ENCODE measurements around the gene AP1AR. TPM values are rescaled to one million over a fixed set of nuclear protein-coding genes. Genes with fewer than 3 reads are reported as not detected.

AP1AR gene
- total RNA-seq, 1 donor from 2014 or later: 24.3 TPM

DNA sequence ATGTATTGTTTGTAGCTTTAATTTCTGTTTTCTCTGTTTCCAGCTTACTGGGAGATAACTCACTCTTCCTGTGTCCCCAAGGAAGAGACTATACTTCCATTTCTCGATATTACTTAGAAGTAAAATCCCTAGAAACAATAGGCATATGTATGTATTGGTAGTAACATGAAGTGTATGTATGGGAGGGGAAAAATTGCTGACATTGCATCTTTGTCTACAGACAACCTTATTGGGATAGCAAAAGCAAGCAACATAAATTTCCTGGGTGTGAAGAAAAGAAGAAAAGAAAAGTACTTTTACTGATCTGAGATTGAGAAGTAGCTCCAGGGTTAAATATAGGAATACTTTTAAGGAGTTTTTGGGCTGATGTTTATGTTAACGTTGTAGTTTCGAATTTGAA is 15.4 kb downstream of the AP1AR start:
- Mint-ChIP-seq H3K9me3 (no peaks in the 10 kb centered on the region), H3K27me3 (ENCODE audit: low read depth) (no peaks in the 10 kb centered on the region), H3K36me3 (ENCODE audit: low read depth) (no peaks in the 10 kb centered on the region), H3K4me3 (no peak overlapping the region), H3K4me1 (peaks cover 3% of the 10 kb centered on the region), H3K27ac (ENCODE audit: unreplicated experiment) (no peak overlapping the region)
- TF ChIP-seq, protein P1, sequence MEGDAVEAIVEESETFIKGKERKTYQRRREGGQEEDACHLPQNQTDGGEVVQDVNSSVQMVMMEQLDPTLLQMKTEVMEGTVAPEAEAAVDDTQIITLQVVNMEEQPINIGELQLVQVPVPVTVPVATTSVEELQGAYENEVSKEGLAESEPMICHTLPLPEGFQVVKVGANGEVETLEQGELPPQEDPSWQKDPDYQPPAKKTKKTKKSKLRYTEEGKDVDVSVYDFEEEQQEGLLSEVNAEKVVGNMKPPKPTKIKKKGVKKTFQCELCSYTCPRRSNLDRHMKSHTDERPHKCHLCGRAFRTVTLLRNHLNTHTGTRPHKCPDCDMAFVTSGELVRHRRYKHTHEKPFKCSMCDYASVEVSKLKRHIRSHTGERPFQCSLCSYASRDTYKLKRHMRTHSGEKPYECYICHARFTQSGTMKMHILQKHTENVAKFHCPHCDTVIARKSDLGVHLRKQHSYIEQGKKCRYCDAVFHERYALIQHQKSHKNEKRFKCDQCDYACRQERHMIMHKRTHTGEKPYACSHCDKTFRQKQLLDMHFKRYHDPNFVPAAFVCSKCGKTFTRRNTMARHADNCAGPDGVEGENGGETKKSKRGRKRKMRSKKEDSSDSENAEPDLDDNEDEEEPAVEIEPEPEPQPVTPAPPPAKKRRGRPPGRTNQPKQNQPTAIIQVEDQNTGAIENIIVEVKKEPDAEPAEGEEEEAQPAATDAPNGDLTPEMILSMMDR (conservative IDR thresholded peaks at IDR 0.05): no peak
- no peak for DNase-seq (ENCODE audit: low read depth, low spot score)

DNA sequence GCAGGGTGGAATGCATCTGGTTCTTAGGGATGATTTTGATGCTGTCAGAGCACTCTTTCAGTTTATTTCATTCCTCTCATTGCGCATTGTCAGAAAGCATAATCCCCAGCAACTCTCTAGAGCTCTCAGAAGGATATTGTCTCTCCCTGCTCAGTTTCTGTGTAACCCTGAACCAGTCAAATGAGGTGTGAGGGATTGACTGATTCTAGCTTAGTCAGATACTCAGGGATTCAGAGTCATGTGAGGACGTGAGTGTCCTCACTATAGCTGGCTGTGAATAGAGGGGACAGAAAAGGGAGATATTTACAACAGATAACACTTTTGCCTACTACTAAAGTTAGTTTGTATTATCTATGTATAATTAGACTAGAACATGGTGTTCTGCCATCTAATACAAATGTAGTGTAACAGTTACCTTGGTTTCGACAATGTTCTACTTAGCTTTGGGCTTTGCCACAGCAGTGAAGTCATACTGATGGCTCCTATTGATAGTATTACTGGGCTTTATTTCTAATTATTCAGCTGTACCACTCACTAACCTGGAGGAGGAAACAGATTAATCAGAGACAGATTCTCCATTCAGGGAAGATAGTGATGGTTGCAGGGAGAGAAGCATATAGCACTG is 19.5 kb downstream of the AP1AR start:
- Mint-ChIP-seq H3K27me3 (ENCODE audit: low read depth) (no peaks in the 10 kb centered on the region), H3K27ac (ENCODE audit: unreplicated experiment) (no peak overlapping the region), H3K4me3 (no peak overlapping the region), H3K9me3 (no peaks in the 10 kb centered on the region), H3K4me1 (peaks cover 8% of the 10 kb centered on the region), H3K36me3 (ENCODE audit: low read depth) (no peaks in the 10 kb centered on the region)
- TF ChIP-seq, protein P1 (conservative IDR thresholded peaks at IDR 0.05): no peak
- no peak for DNase-seq (ENCODE audit: low read depth, low spot score)

DNA sequence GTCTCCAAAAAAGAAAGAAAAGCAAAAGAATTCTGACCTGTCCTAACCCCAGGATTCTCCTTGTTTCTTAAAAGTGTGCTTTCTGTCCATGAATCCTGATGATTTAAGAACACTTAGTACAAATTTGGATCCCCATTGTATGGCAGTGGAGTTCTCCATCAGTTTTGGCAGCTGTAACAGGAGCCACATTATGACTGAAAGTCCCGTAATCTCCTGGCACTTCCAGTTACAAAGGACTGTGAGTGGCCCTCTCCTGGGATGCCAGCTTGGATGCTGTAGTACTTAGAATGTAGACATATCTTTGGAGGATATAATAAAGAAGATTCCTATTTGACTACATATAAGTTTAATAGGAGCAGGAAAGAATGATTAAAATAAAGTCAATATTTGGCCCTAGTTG is 20.6 kb downstream of the AP1AR start:
- Mint-ChIP-seq H3K27ac (ENCODE audit: unreplicated experiment) (no peak overlapping the region), H3K27me3 (ENCODE audit: low read depth) (no peaks in the 10 kb centered on the region), H3K36me3 (ENCODE audit: low read depth) (no peaks in the 10 kb centered on the region), H3K4me1 (peaks cover 5% of the 10 kb centered on the region), H3K4me3 (no peak overlapping the region), H3K9me3 (no peaks in the 10 kb centered on the region)
- DNase-seq (ENCODE audit: low read depth, low spot score): no peak
- TF ChIP-seq, protein P1 (conservative IDR thresholded peaks at IDR 0.05): no peak

DNA sequence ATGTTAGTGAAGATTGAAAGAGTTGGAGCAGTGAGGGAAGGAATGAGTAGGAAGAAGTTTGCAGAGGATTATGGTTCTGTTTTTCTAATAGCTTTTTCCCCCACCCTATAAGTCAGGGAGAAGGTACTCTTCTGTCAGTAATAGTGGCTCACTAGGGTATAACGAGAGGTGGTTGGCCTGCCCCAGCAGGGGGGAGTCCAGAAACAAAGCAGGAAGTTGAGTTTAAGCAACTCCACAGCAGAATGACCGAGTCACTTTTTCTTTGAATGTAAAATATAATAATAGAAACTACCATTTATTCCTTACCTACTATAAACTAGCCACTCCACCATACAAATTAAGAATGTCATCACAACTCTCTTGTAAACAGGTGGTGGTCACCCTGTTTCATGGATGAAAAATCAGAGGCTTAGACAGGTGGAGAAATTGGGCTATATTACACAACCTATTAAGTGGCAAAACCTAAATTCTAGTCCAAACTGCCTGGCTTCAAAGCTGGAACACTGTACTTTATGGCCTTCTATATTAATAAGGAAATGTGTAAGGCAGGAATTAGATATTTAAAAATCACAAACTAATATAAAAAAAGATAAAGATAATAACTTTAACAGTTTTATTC is 21.9 kb downstream of the AP1AR start:
- Mint-ChIP-seq H3K4me1 (peaks cover 5% of the 10 kb centered on the region), H3K27ac (ENCODE audit: unreplicated experiment) (no peak overlapping the region), H3K36me3 (ENCODE audit: low read depth) (no peaks in the 10 kb centered on the region), H3K9me3 (no peaks in the 10 kb centered on the region), H3K4me3 (no peak overlapping the region), H3K27me3 (ENCODE audit: low read depth) (no peaks in the 10 kb centered on the region)
- TF ChIP-seq, protein P1 (conservative IDR thresholded peaks at IDR 0.05): no peak
- DNase-seq (ENCODE audit: low read depth, low spot score): no peak

DNA sequence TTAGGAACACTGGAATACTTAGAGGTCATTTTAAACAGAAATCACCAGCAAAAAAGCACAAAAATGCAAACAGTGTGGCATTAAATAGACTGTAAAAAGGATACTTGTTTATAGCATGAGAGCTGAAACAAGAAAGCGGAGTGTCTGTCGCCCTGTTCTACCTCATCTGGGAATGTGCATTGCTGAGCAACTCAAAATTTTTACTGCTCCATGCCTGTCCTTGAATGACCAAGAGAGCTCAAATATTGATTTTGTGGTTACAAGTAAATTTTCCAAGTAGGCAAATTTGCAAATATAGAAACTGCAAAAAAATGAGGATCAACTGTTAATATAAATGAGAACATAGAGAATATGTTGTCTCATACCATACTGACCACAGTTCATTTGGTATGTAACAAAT is 25.5 kb downstream of the AP1AR start:
- H3K4me3 Mint-ChIP-seq: no peak overlapping the region
- no peaks in the 10 kb centered on the region for H3K9me3 Mint-ChIP-seq
- H3K27me3 Mint-ChIP-seq (ENCODE audit: low read depth): no peaks in the 10 kb centered on the region
- DNase-seq (ENCODE audit: low read depth, low spot score): no peak
- no peak overlapping the region for H3K27ac Mint-ChIP-seq (ENCODE audit: unreplicated experiment)
- TF ChIP-seq, protein P1 (conservative IDR thresholded peaks at IDR 0.05): no peak
- no peaks in the 10 kb centered on the region for H3K36me3 Mint-ChIP-seq (ENCODE audit: low read depth)
- H3K4me1 Mint-ChIP-seq: peaks cover 5% of the 10 kb centered on the region

All from neural crest cell (in vitro differentiated cells).